Ishikawa (cell line): Measurements from ENCODE around the gene FAM124A.
A peak's percentile ranks its signal among the peaks of the same experiment; 100 is the strongest.

Source experiments
- CEBPB ChIP-seq: IDR thresholded peaks from 2 replicates; pipeline ENCODE4 v1.6.1; 2012
- CREB1 ChIP-seq: IDR thresholded peaks from 2 replicates; pipeline ENCODE4 v1.6.1; 2012; ENCODE audit warnings: low read depth
- EGR1 ChIP-seq: IDR thresholded peaks from 2 replicates; pipeline ENCODE4 v1.6.1; 2012
- EP300 ChIP-seq: IDR thresholded peaks from 2 replicates; pipeline ENCODE4 v1.6.1; 2012; ENCODE audit warnings: borderline replicate concordance
- FOXM1 ChIP-seq: IDR thresholded peaks from 2 replicates; pipeline ENCODE4 v1.6.1; 2012; ENCODE audit warnings: low read depth, borderline replicate concordance
- NFIC ChIP-seq: IDR thresholded peaks from 2 replicates; pipeline ENCODE4 v1.6.1; 2012
- RAD21 ChIP-seq: IDR thresholded peaks from 2 replicates; pipeline ENCODE4 v1.6.1; 2012; ENCODE audit warnings: low read depth
- REST ChIP-seq: IDR thresholded peaks from 2 replicates; pipeline ENCODE4 v1.6.1; 2012; ENCODE audit warnings: low read depth, mild to moderate bottlenecking
- TAF1 ChIP-seq: IDR thresholded peaks from 2 replicates; pipeline ENCODE4 v1.6.1; 2012; ENCODE audit warnings: low read depth, mild to moderate bottlenecking
- TCF12 ChIP-seq: IDR thresholded peaks from 2 replicates; pipeline ENCODE4 v1.6.1; 2012; ENCODE audit warnings: low read depth
- TEAD4 ChIP-seq: IDR thresholded peaks from 2 replicates; pipeline ENCODE4 v1.6.1; 2012
- USF1 ChIP-seq: IDR thresholded peaks from 2 replicates; pipeline ENCODE4 v1.6.1; 2012
- YY1 ChIP-seq: IDR thresholded peaks from 2 replicates; pipeline ENCODE4 v1.6.1; 2012; ENCODE audit warnings: low read depth
- ZBTB7A ChIP-seq: IDR thresholded peaks from 2 replicates; pipeline ENCODE4 v1.6.1; 2012; ENCODE audit warnings: low read depth
- TF ChIP-seq, protein P1 (sequence below): IDR thresholded peaks from 2 replicates; pipeline ENCODE4 v1.6.1; 2012

The FAM124A gene

GRCh38 chr13:51280379-51280940, 58.3 kb downstream of the FAM124A start:
- TF ChIP-seq ZBTB7A (no peak), TCF12 (no peak), EGR1 (no peak), USF1 (no peak), YY1 (no peak), TAF1 (no peak), REST (no peak), EP300 (no peak), NFIC (no peak), TEAD4 (no peak), RAD21 (no peak), CEBPB (no peak), FOXM1 (no peak), CREB1 (no peak)
- TF ChIP-seq, protein P1, sequence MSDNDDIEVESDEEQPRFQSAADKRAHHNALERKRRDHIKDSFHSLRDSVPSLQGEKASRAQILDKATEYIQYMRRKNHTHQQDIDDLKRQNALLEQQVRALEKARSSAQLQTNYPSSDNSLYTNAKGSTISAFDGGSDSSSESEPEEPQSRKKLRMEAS: no peak

GRCh38 chr13:51282322-51282721, 60.1 kb downstream of the FAM124A start:
- TF ChIP-seq TCF12 (no peak), EGR1 (no peak), CREB1 (no peak), TAF1 (no peak), USF1 (no peak), ZBTB7A (no peak), EP300 (no peak), REST (no peak), CEBPB (no peak), YY1 (no peak), FOXM1 (no peak), NFIC (no peak), TEAD4 (no peak), RAD21 (no peak)
- TF ChIP-seq, protein P1: no peak

DNA sequence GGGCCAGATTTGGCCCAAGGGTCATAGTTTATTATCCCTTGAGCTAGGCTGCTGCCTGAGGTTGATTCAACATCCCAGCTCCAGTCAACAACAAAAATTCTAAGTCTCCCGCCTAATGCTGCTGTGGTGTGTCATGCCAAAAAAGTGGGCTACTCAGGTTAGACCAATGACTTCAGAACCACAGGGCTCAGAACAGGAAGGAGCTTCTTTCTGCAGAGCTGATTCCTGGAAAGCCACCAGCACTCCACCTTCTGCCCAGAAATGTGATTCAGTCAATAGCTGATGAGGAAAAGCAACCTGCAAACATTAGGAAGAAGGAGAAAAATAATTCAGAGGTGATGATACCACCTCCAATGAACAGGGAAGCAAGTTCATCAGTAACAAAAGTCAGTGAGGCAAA, 61.2 kb downstream of the FAM124A start:
- TF ChIP-seq EGR1 (no peak), ZBTB7A (no peak), RAD21 (no peak), TAF1 (no peak), USF1 (no peak), NFIC (no peak), CREB1 (no peak), EP300 (no peak), FOXM1 (no peak)

- no peak for TF ChIP-seq YY1
- no peak for TF ChIP-seq TCF12
Measured at GRCh38 chr13:51284339-51284738, 62.1 kb downstream of the FAM124A start.

- TF ChIP-seq EP300 (no peak), RAD21 (peak; percentile 97)
Measured at GRCh38 chr13:51286135-51287002, 64.2 kb downstream of the FAM124A start.

- TF ChIP-seq, protein P1: no peak
- TF ChIP-seq CEBPB: no peak
- no peak for TF ChIP-seq REST
- TF ChIP-seq TCF12: no peak
- no peak for TF ChIP-seq EP300
- no peak for TF ChIP-seq USF1
- no peak for TF ChIP-seq CREB1
- no peak for TF ChIP-seq TEAD4
- TF ChIP-seq YY1: no peak
- no peak for TF ChIP-seq TAF1
- no peak for TF ChIP-seq NFIC
- TF ChIP-seq ZBTB7A: no peak
- TF ChIP-seq EGR1: no peak
- no peak for TF ChIP-seq FOXM1
- TF ChIP-seq RAD21: no peak
Measured at GRCh38 chr13:51287758-51288157, 65.6 kb downstream of the FAM124A start.
